K562 (cell line): ENCODE data around the gene MYBPH. TPM values are rescaled to one million over a fixed set of nuclear protein-coding genes. Genes with fewer than 3 reads are reported as not detected.

Experiments used
- ATAC-seq: fragments of 200-7000 bp; cut with Tn5 transposase; 3 replicates; pipeline ENCODE4 v1.9.1; 2020; ENCODE audit warnings: moderate library complexity
- BruUV-seq: library from RNA; stranded (reverse); fragments of 400-500 nt; replicated peaks from 2 replicates; lab custom pipeline; 2021; lab: Mats Ljungman, UMichigan
- CTCF ChIA-PET: fragments of 300-600 bp; formaldehyde crosslinking; extraction: SDS; loops from one replicate; lab custom pipeline; 2021; ENCODE audit warnings: low intra/inter-chr PET ratio; lab: Yijun Ruan, JAX
- POLR2A ChIA-PET: fragments of 300-600, 350-650 bp; sonication (Branson Sonifier 250); formaldehyde crosslinking; extraction: SDS; loops from one replicate; lab custom pipeline; 2021; ENCODE audit warnings: antibody characterized with exemption, inconsistent platforms; lab: Yijun Ruan, JAX
- DNase-seq, 4 experiments: peaks; one replicate each; pipeline versions ENCODE4 v3.0.0 to v3.0.0-alpha.2; 2011 to 2018; ENCODE audit warnings: low spot score in 3 of 4, mixed read lengths in 3 of 4; ENCODE audit errors: extremely low read depth in 1 of 4
- FAIRE-seq: peaks from 2 replicates; lab custom pipeline; 2011; peaks lifted over from hg19 to GRCh38; lab: Jason Lieb, UNC
- H2AFZ ChIP-seq: 2 replicates; pipeline ENCODE4 v1.6.0; 2011; ENCODE audit warnings: low read depth, low read length, control low read depth, inconsistent platforms
- H3K27ac ChIP-seq: fragments of 200-600 bp; 3 replicates; pipeline ENCODE4 v1.8.0; 2011; ENCODE audit warnings: low read depth, mild to moderate bottlenecking, control low read depth, inconsistent platforms, low read length, moderate library complexity, mixed read lengths; ENCODE audit errors: extremely low read depth
- H3K27me3 ChIP-seq, 2 experiments: fragments of 300-600 bp in 1 of 2; 2 replicates in 1 of 2; 3 replicates in 1 of 2; pipeline versions ENCODE4 v1.6.0 to v1.8.0; 2011; ENCODE audit warnings: inconsistent platforms in 2 of 2, low read length in 2 of 2, mild to moderate bottlenecking in 1 of 2, mixed read lengths in 1 of 2, moderate library complexity in 1 of 2; ENCODE audit not compliant: control insufficient read depth in 2 of 2, insufficient read depth in 2 of 2
- H3K36me3 ChIP-seq: fragments of 300-600 bp; 3 replicates; pipeline ENCODE4 v1.8.0; 2011; ENCODE audit warnings: mild to moderate bottlenecking, low read length, inconsistent platforms; ENCODE audit not compliant: control insufficient read depth, insufficient read depth
- H3K4me1 ChIP-seq, 2 experiments: fragments of 200-600 bp in 1 of 2; replicated peaks in 1 of 2; 2 replicates in 1 of 2; 3 replicates in 1 of 2; pipeline versions ENCODE4 v1.5.1 to v1.8.0; 2011; ENCODE audit warnings: inconsistent platforms in 2 of 2, low read length in 2 of 2, mild to moderate bottlenecking in 1 of 2, mixed read lengths in 1 of 2, moderate library complexity in 1 of 2; ENCODE audit not compliant: control insufficient read depth in 2 of 2, insufficient read depth in 2 of 2
- H3K4me2 ChIP-seq: 2 replicates; pipeline ENCODE4 v1.6.1; 2011; ENCODE audit warnings: low read length, control low read depth, inconsistent platforms, mixed read lengths; ENCODE audit not compliant: insufficient read depth
- H3K4me3 ChIP-seq: fragments of 200-600 bp; sonication (generic), shearing (Covaris generic); 2 replicates; pipeline ENCODE4 v1.5.1; 2016; ENCODE audit warnings: control low read depth, inconsistent platforms
- H3K79me2 ChIP-seq: fragments of 200-600 bp; 3 replicates; pipeline ENCODE4 v1.8.0; 2011; ENCODE audit warnings: low read length, inconsistent platforms; ENCODE audit not compliant: control insufficient read depth, insufficient read depth
- H3K9ac ChIP-seq, 2 experiments: 2 replicates each; pipeline versions ENCODE4 v1.6.0 to v1.6.1; 2011; ENCODE audit warnings: low read depth in 2 of 2, low read length in 2 of 2, control low read depth in 1 of 2, inconsistent platforms in 1 of 2, mild to moderate bottlenecking in 1 of 2, mixed read lengths in 1 of 2; ENCODE audit not compliant: insufficient read depth in 1 of 2
- H3K9me1 ChIP-seq: one replicate; pipeline ENCODE4 v1.6.0; 2011; ENCODE audit warnings: inconsistent platforms, mild to moderate bottlenecking, low read length, moderate library complexity; ENCODE audit not compliant: control insufficient read depth, insufficient read depth
- H3K9me3 ChIP-seq: replicated peaks from 2 replicates; pipeline ENCODE4 v1.5.1; 2011; ENCODE audit warnings: low read depth, low read length, inconsistent platforms; ENCODE audit not compliant: control insufficient read depth, insufficient read depth
- H4K20me1 ChIP-seq: replicated peaks from 2 replicates; pipeline ENCODE4 v1.6.1; 2011; ENCODE audit warnings: low read length, inconsistent platforms, mixed read lengths; ENCODE audit not compliant: control insufficient read depth, insufficient read depth
- MCM7 ChIP-seq, 2 experiments: fragments of 450-650 bp; IDR thresholded peaks; 2 replicates each; pipeline ENCODE4 v1.6.1; 2016 to 2018
- NR0B1 ChIP-seq: fragments of 450-650 bp; IDR thresholded peaks from one replicate; pipeline ENCODE4 v1.6.1; 2018; ENCODE audit warnings: mild to moderate bottlenecking, moderate library complexity; ENCODE audit not compliant: partially characterized antibody
- ZNF507 ChIP-seq: conservative IDR thresholded peaks from 2 replicates; pipeline ENCODE4 v1.6.1; 2017; ENCODE audit warnings: missing genetic modification characterization, missing compliant biosample characterization
- WGBS: fragments of 100-300 bp; shearing (Covaris generic); methylation state at CpG from one replicate; pipeline ENCODE4 v1.1.6; 2016; ENCODE audit warnings: low coverage, mixed read lengths; ENCODE audit not compliant: insufficient coverage; ENCODE audit errors: missing lambda C conversion rate; 5-methylcytosine and 5-hydroxymethylcytosine counted together
- in situ Hi-C: fragments of 300-500 bp; cut with MboI; formaldehyde crosslinking; loops from 4 replicates; pipeline ENCODE4 v1.15.0; 2018; ENCODE audit warnings: inconsistent platforms, mixed read lengths
- intact Hi-C: fragments of 100-400 bp; cut with micrococcal nuclease; formaldehyde crosslinking; loops from 2 replicates; pipeline ENCODE4 v1.14.2; 2022
- polyA plus RNA-seq, 8 experiments: library from polyadenylated mRNA; depleted of rRNA in 4 of 8; stranded (reverse) in 5 of 8; unstranded in 3 of 8; fragments of >200 nt; fragmentation: Nextera tagmentation in 2 of 8; fragmentation: Illumina TruSeq in 1 of 8; extraction: Ambion mirVana in 2 of 8; extraction: Trizol in 1 of 8; gene quantifications; 2 replicates each; pipeline versions ENCODE4 v1.2.1 to v1.2.3, GENCODE V29; 2011 to 2014; ENCODE audit warnings: inconsistent platforms in 1 of 8, missing spikeins in 1 of 8
- total RNA-seq, 7 experiments: library from RNA; depleted of rRNA in 6 of 7; stranded (reverse); fragments of >200 nt in 6 of 7; fragmentation: Illumina TruSeq in 2 of 7; extraction: Trizol in 2 of 7; gene quantifications; 2 replicates each; pipeline versions ENCODE4 v1.2.1 to v1.2.3, GENCODE V29; 2011 to 2021; ENCODE audit warnings: low replicate concordance in 1 of 7

Gene MYBPH
- total and polyA plus RNA-seq, 9 of the 15 experiments (the other 6 are each of a cell fraction or from before 2014, with no cell fraction given): 0.13 TPM; not detected in 8

- DNase-seq: no peak
- in situ Hi-C loops (no loop called here), intact Hi-C loops (no loop called here)
- Histone ChIP-seq H3K4me1 (peaks cover 0 to 16% of the 10 kb centered on the region in 2 experiments; a peak in 2 of 5 replicates), H2AFZ (no peak overlapping the region), H3K36me3 (no peaks in the 10 kb centered on the region), H3K27me3 (peaks cover 5 to 76% of the 10 kb centered on the region in 2 experiments; a peak in 4 of 5 replicates), H3K4me2 (no peak overlapping the region), H3K27ac (no peak overlapping the region), H3K4me3 (no peak overlapping the region), H3K9me1 (no peaks in the 10 kb centered on the region), H3K79me2 (no peaks in the 10 kb centered on the region), H3K9ac (no peak overlapping the region), H3K9me3 (no peaks in the 10 kb centered on the region), H4K20me1 (peaks cover 20% of the 10 kb centered on the region)
- no peak for TF ChIP-seq ZNF507 (tag)
- no peak for TF ChIP-seq MCM7 (IDR thresholded peaks at IDR 0.05)
- TF ChIP-seq NR0B1: no peak
- POLR2A ChIA-PET: interaction anchor here (0.6 to 1.5 kb wide), 3 partner anchors 10 to 121 kb away, joined by 3 to 4 read pairs (median 3); no protein-coding TSS in a partner anchor
- no peak for FAIRE-seq
- no TSS peak for BruUV-seq
- 1% methylated on average over 29 of the region's 29 CpGs for WGBS
- CTCF ChIA-PET: no interaction called here
- no peak for ATAC-seq
These were observed 46.7 kb downstream of the MYBPH start for GRCh38 chr1:203128716-203129500.
